K562 (cell line): ENCODE measurements around the gene IL4R. TPM values are rescaled to one million over a fixed set of nuclear protein-coding genes. Genes with fewer than 3 reads are reported as not detected.

ENCODE experiments used
- ATAC-seq: fragments of 200-7000 bp; cut with Tn5 transposase; 3 replicates; pipeline ENCODE4 v1.9.1; 2020; ENCODE audit warnings: moderate library complexity
- BruUV-seq: library from RNA; stranded (reverse); fragments of 400-500 nt; replicated peaks from 2 replicates; lab custom pipeline; 2021; lab: Mats Ljungman, UMichigan
- CTCF ChIA-PET: fragments of 300-600 bp; formaldehyde crosslinking; extraction: SDS; loops from one replicate; lab custom pipeline; 2021; ENCODE audit warnings: low intra/inter-chr PET ratio; lab: Yijun Ruan, JAX
- POLR2A ChIA-PET: fragments of 300-600, 350-650 bp; sonication (Branson Sonifier 250); formaldehyde crosslinking; extraction: SDS; loops from one replicate; lab custom pipeline; 2021; ENCODE audit warnings: antibody characterized with exemption, inconsistent platforms; lab: Yijun Ruan, JAX
- DNase-seq, 4 experiments: peaks; one replicate each; pipeline versions ENCODE4 v3.0.0 to v3.0.0-alpha.2; 2011 to 2018; ENCODE audit warnings: low spot score in 3 of 4, mixed read lengths in 3 of 4; ENCODE audit errors: extremely low read depth in 1 of 4
- FAIRE-seq: peaks from 2 replicates; lab custom pipeline; 2011; peaks lifted over from hg19 to GRCh38; lab: Jason Lieb, UNC
- H2AFZ ChIP-seq: 2 replicates; pipeline ENCODE4 v1.6.0; 2011; ENCODE audit warnings: low read depth, low read length, control low read depth, inconsistent platforms
- H3K27ac ChIP-seq: fragments of 200-600 bp; 3 replicates; pipeline ENCODE4 v1.8.0; 2011; ENCODE audit warnings: low read depth, mild to moderate bottlenecking, control low read depth, inconsistent platforms, low read length, moderate library complexity, mixed read lengths; ENCODE audit errors: extremely low read depth
- H3K27me3 ChIP-seq, 2 experiments: fragments of 300-600 bp in 1 of 2; 2 replicates in 1 of 2; 3 replicates in 1 of 2; pipeline versions ENCODE4 v1.6.0 to v1.8.0; 2011; ENCODE audit warnings: inconsistent platforms in 2 of 2, low read length in 2 of 2, mild to moderate bottlenecking in 1 of 2, mixed read lengths in 1 of 2, moderate library complexity in 1 of 2; ENCODE audit not compliant: control insufficient read depth in 2 of 2, insufficient read depth in 2 of 2
- H3K36me3 ChIP-seq: fragments of 300-600 bp; 3 replicates; pipeline ENCODE4 v1.8.0; 2011; ENCODE audit warnings: mild to moderate bottlenecking, low read length, inconsistent platforms; ENCODE audit not compliant: control insufficient read depth, insufficient read depth
- H3K4me1 ChIP-seq, 2 experiments: fragments of 200-600 bp in 1 of 2; replicated peaks in 1 of 2; 2 replicates in 1 of 2; 3 replicates in 1 of 2; pipeline versions ENCODE4 v1.5.1 to v1.8.0; 2011; ENCODE audit warnings: inconsistent platforms in 2 of 2, low read length in 2 of 2, mild to moderate bottlenecking in 1 of 2, mixed read lengths in 1 of 2, moderate library complexity in 1 of 2; ENCODE audit not compliant: control insufficient read depth in 2 of 2, insufficient read depth in 2 of 2
- H3K4me2 ChIP-seq: 2 replicates; pipeline ENCODE4 v1.6.1; 2011; ENCODE audit warnings: low read length, control low read depth, inconsistent platforms, mixed read lengths; ENCODE audit not compliant: insufficient read depth
- H3K4me3 ChIP-seq: fragments of 200-600 bp; sonication (generic), shearing (Covaris generic); 2 replicates; pipeline ENCODE4 v1.5.1; 2016; ENCODE audit warnings: control low read depth, inconsistent platforms
- H3K79me2 ChIP-seq: fragments of 200-600 bp; 3 replicates; pipeline ENCODE4 v1.8.0; 2011; ENCODE audit warnings: low read length, inconsistent platforms; ENCODE audit not compliant: control insufficient read depth, insufficient read depth
- H3K9ac ChIP-seq, 2 experiments: 2 replicates each; pipeline versions ENCODE4 v1.6.0 to v1.6.1; 2011; ENCODE audit warnings: low read depth in 2 of 2, low read length in 2 of 2, control low read depth in 1 of 2, inconsistent platforms in 1 of 2, mild to moderate bottlenecking in 1 of 2, mixed read lengths in 1 of 2; ENCODE audit not compliant: insufficient read depth in 1 of 2
- H3K9me1 ChIP-seq: one replicate; pipeline ENCODE4 v1.6.0; 2011; ENCODE audit warnings: inconsistent platforms, mild to moderate bottlenecking, low read length, moderate library complexity; ENCODE audit not compliant: control insufficient read depth, insufficient read depth
- H3K9me3 ChIP-seq: replicated peaks from 2 replicates; pipeline ENCODE4 v1.5.1; 2011; ENCODE audit warnings: low read depth, low read length, inconsistent platforms; ENCODE audit not compliant: control insufficient read depth, insufficient read depth
- H4K20me1 ChIP-seq: replicated peaks from 2 replicates; pipeline ENCODE4 v1.6.1; 2011; ENCODE audit warnings: low read length, inconsistent platforms, mixed read lengths; ENCODE audit not compliant: control insufficient read depth, insufficient read depth
- ASH1L ChIP-seq: fragments of 450-650 bp; IDR thresholded peaks from 2 replicates; pipeline ENCODE4 v1.6.1; 2018; ENCODE audit warnings: borderline replicate concordance, mild to moderate bottlenecking, low read depth; ENCODE audit not compliant: partially characterized antibody
- E2F3 ChIP-seq: fragments of 250-450 bp; sonication (Bioruptor Pico); IDR thresholded peaks from 2 replicates; pipeline ENCODE4 v1.4.0; 2020; ENCODE audit warnings: mild to moderate bottlenecking
- GATAD2A ChIP-seq: fragments of 450-650 bp; IDR thresholded peaks from 2 replicates; pipeline ENCODE4 v1.6.1; 2017
- NUFIP1 ChIP-seq: fragments of 450-650 bp; IDR thresholded peaks from 2 replicates; pipeline ENCODE4 v1.6.1; 2018; ENCODE audit not compliant: partially characterized antibody
- TEAD2 ChIP-seq: fragments of 450-650 bp; IDR thresholded peaks from 2 replicates; pipeline ENCODE4 v1.6.1; 2016; ENCODE audit warnings: missing genetic modification characterization, control low read depth, missing compliant biosample characterization
- ZFP36 ChIP-seq: fragments of 150-350 bp; IDR thresholded peaks from 2 replicates; pipeline ENCODE4 v1.6.1; 2018; ENCODE audit warnings: low read length, low read depth; ENCODE audit not compliant: partially characterized antibody
- ZFX ChIP-seq: sonication (generic); formaldehyde crosslinking; IDR thresholded peaks from 2 replicates; pipeline ENCODE4 v1.8.0; 2022; ENCODE audit warnings: mild to moderate bottlenecking, missing genetic modification reagents, moderate library complexity
- ZNF384 ChIP-seq: IDR thresholded peaks from 2 replicates; pipeline ENCODE4 v1.6.1; 2012; ENCODE audit warnings: low read depth, low read length, improper control_type of control experiment
- ZNF668 ChIP-seq: fragments of 250-450 bp; sonication (Bioruptor Pico); IDR thresholded peaks from 2 replicates; pipeline ENCODE4 v1.8.0; 2022; ENCODE audit warnings: mild to moderate bottlenecking, inconsistent platforms
- WGBS: fragments of 100-300 bp; shearing (Covaris generic); methylation state at CpG from one replicate; pipeline ENCODE4 v1.1.6; 2016; ENCODE audit warnings: low coverage, mixed read lengths; ENCODE audit not compliant: insufficient coverage; ENCODE audit errors: missing lambda C conversion rate; 5-methylcytosine and 5-hydroxymethylcytosine counted together
- in situ Hi-C: fragments of 300-500 bp; cut with MboI; formaldehyde crosslinking; loops from 4 replicates; pipeline ENCODE4 v1.15.0; 2018; ENCODE audit warnings: inconsistent platforms, mixed read lengths
- intact Hi-C: fragments of 100-400 bp; cut with micrococcal nuclease; formaldehyde crosslinking; loops from 2 replicates; pipeline ENCODE4 v1.14.2; 2022
- polyA plus RNA-seq, 8 experiments: library from polyadenylated mRNA; depleted of rRNA in 4 of 8; stranded (reverse) in 5 of 8; unstranded in 3 of 8; fragments of >200 nt; fragmentation: Nextera tagmentation in 2 of 8; fragmentation: Illumina TruSeq in 1 of 8; extraction: Ambion mirVana in 2 of 8; extraction: Trizol in 1 of 8; gene quantifications; 2 replicates each; pipeline versions ENCODE4 v1.2.1 to v1.2.3, GENCODE V29; 2011 to 2014; ENCODE audit warnings: inconsistent platforms in 1 of 8, missing spikeins in 1 of 8
- total RNA-seq, 7 experiments: library from RNA; depleted of rRNA in 6 of 7; stranded (reverse); fragments of >200 nt in 6 of 7; fragmentation: Illumina TruSeq in 2 of 7; extraction: Trizol in 2 of 7; gene quantifications; 2 replicates each; pipeline versions ENCODE4 v1.2.1 to v1.2.3, GENCODE V29; 2011 to 2021; ENCODE audit warnings: low replicate concordance in 1 of 7
- TF ChIP-seq, protein P1 (sequence below): fragments of 450-650 bp; conservative IDR thresholded peaks from 2 replicates; pipeline ENCODE4 v1.6.1; 2016; ENCODE audit warnings: missing genetic modification characterization, low read depth, mild to moderate bottlenecking, missing compliant biosample characterization, moderate library complexity
- TF ChIP-seq, protein P2 (sequence below): sonication (generic); formaldehyde crosslinking; IDR thresholded peaks from 2 replicates; pipeline ENCODE4 v1.8.0; 2022; ENCODE audit warnings: mild to moderate bottlenecking, low read depth, missing genetic modification reagents
- TF ChIP-seq, protein P3 (sequence below), 2 experiments: IDR thresholded peaks; 2 replicates each; pipeline ENCODE4 v1.6.1; 2011; ENCODE audit warnings: borderline replicate concordance in 1 of 2, control low read depth in 1 of 2, low read depth in 1 of 2, low read length in 1 of 2, mild to moderate bottlenecking in 1 of 2, mixed read lengths in 1 of 2, moderate library complexity in 1 of 2; ENCODE audit not compliant: insufficient read depth in 1 of 2, insufficient read length in 1 of 2, poor library complexity in 1 of 2, severe bottlenecking in 1 of 2; ENCODE audit errors: extremely low read depth in 1 of 2

IL4R gene
- total and polyA plus RNA-seq, 9 of the 15 experiments (the other 6 are each of a cell fraction or from before 2014, with no cell fraction given), result 0.17 to 5.8 (median 3.3) TPM

DNA sequence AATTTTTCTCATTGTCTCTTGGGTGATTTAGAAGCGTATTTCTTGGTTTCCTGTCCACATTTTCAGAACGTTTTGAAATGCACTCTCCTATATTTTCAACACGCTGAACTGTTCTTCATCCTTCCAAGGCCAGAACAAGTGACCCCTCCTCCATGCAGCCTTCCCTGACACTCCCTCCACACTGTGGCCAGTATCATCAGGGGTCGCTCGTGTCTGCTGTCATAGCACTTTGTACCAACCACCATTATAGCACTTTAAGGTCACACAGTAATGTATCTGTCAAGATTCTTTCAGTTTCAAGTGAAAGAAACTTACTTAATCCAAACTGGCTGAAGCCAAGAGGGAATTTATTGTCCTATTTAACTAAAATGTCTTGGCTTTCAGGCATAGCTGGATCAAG lies 70.7 kb downstream of the IL4R start:
- Histone ChIP-seq H3K9me3 (no peaks in the 10 kb centered on the region), H3K79me2 (no peaks in the 10 kb centered on the region), H3K27ac (no peak overlapping the region), H3K9me1 (no peaks in the 10 kb centered on the region), H3K4me2 (no peak overlapping the region), H3K4me1 (no peaks in the 10 kb centered on the region; a peak in 1 of 5 replicates), H3K36me3 (no peaks in the 10 kb centered on the region), H2AFZ (no peak overlapping the region), H3K9ac (no peak overlapping the region), H3K4me3 (no peak overlapping the region), H4K20me1 (no peaks in the 10 kb centered on the region), H3K27me3 (peaks cover 10 to 50% of the 10 kb centered on the region in 2 experiments)
- intact Hi-C loops, result no loop called here
- BruUV-seq, result no TSS peak
- in situ Hi-C loops, result no loop called here
- ATAC-seq (no peak), FAIRE-seq (no peak), DNase-seq (no peak)
- ChIA-PET CTCF (no interaction called here), POLR2A (no interaction called here)
- WGBS, result 4% methylated on average over 5 of the region's 5 CpGs
- no peak for TF ChIP-seq GATAD2A
- TF ChIP-seq ASH1L, result no peak
- TF ChIP-seq NUFIP1, result no peak
- peak; percentile 26 for TF ChIP-seq ZFP36

DNA sequence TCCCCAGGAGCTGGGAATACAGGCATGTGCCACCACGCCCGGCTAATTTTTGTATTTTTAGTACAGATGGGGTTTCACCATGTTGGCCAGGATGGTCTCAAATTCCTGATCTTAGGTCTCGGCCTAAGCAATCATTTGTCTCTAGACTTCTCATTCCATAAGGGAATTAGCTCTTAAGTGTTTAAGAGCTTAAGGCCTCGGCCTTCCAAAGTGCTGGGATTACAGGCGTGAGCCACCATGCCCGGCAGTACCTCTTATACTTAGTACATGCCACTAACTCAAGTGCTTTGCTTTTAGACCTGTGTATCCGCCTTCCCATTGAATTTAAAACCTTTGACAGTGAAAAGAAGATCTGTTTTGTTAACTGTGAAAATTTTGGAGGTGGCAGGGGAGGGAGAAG lies 71.6 kb downstream of the IL4R start:
- Histone ChIP-seq H3K4me1 (no peaks in the 10 kb centered on the region; a peak in 1 of 5 replicates), H3K27me3 (peaks cover 10 to 41% of the 10 kb centered on the region in 2 experiments), H3K9me1 (no peaks in the 10 kb centered on the region), H3K4me2 (no peak overlapping the region), H3K36me3 (no peaks in the 10 kb centered on the region), H3K9ac (no peak overlapping the region), H2AFZ (no peak overlapping the region), H3K9me3 (no peaks in the 10 kb centered on the region), H3K27ac (no peak overlapping the region), H4K20me1 (no peaks in the 10 kb centered on the region), H3K79me2 (no peaks in the 10 kb centered on the region), H3K4me3 (no peak overlapping the region)
- intact Hi-C loops, result no loop called here
- ATAC-seq (no peak), DNase-seq (no peak), FAIRE-seq (no peak)
- ChIA-PET POLR2A (interaction anchor here (0.6 kb wide), 1 partner anchor 93 kb away, joined by 4 read pairs; no protein-coding TSS in a partner anchor), CTCF (no interaction called here)
- 2% methylated on average over 7 of the region's 7 CpGs for WGBS
- no TSS peak for BruUV-seq
- in situ Hi-C loops, result no loop called here
- no peak for TF ChIP-seq ZFX (CRISPR knock-in tag)
- no peak for TF ChIP-seq ZNF384
- TF ChIP-seq ZNF668 (CRISPR knock-in tag), result no peak
- TF ChIP-seq, protein P1, sequence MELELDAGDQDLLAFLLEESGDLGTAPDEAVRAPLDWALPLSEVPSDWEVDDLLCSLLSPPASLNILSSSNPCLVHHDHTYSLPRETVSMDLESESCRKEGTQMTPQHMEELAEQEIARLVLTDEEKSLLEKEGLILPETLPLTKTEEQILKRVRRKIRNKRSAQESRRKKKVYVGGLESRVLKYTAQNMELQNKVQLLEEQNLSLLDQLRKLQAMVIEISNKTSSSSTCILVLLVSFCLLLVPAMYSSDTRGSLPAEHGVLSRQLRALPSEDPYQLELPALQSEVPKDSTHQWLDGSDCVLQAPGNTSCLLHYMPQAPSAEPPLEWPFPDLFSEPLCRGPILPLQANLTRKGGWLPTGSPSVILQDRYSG (tag), result no peak
- TF ChIP-seq TEAD2 (tag), result no peak
- no peak for TF ChIP-seq E2F3
- TF ChIP-seq, protein P2, sequence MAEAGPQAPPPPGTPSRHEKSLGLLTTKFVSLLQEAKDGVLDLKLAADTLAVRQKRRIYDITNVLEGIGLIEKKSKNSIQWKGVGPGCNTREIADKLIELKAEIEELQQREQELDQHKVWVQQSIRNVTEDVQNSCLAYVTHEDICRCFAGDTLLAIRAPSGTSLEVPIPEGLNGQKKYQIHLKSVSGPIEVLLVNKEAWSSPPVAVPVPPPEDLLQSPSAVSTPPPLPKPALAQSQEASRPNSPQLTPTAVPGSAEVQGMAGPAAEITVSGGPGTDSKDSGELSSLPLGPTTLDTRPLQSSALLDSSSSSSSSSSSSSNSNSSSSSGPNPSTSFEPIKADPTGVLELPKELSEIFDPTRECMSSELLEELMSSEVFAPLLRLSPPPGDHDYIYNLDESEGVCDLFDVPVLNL (CRISPR knock-in tag), result no peak
- TF ChIP-seq, protein P3, sequence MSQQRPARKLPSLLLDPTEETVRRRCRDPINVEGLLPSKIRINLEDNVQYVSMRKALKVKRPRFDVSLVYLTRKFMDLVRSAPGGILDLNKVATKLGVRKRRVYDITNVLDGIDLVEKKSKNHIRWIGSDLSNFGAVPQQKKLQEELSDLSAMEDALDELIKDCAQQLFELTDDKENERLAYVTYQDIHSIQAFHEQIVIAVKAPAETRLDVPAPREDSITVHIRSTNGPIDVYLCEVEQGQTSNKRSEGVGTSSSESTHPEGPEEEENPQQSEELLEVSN (IDR thresholded peaks at IDR 0.05; ENCODE audit: borderline replicate concordance in 1 of 2, extremely low read depth in 1 of 2, insufficient read depth in 1 of 2, insufficient read length in 1 of 2, low read depth in 1 of 2, low read length in 1 of 2, poor library complexity in 1 of 2, severe bottlenecking in 1 of 2), result no peak
